ENCODE measurements around the gene LARP4.

GRCh38 chr12:50477241-50477832, 76.7 kb downstream of the LARP4 start:
- TF ChIP-seq CTCF (IDR thresholded peaks at IDR 0.05; ENCODE audit: low read depth, low read length) (no peak), EZH2phosphoT487 (IDR thresholded peaks at IDR 0.05; ENCODE audit: low read depth) (no peak)
